Stimulated activated CD8-positive, alpha-beta memory T cell treated with anti-CD3 and anti-CD28 coated beads, Interleukin-7, amount 100 ng/mL, for 1 hour (primary cell): ENCODE data around the gene USP46.

Experiments used
- DNase-seq, 2 donors: peaks; one replicate each; pipeline ENCODE4 v3.0.0-alpha.2; 2020; ENCODE audit warnings: low read depth in 2 of 2

Gene USP46

GRCh38 chr4:52657618-52658501 is 1.2 kb downstream of the USP46 start:
- DNase-seq = no peak

GRCh38 chr4:52657292-52657617 is 1.8 kb downstream of the USP46 start:
- no peak for DNase-seq

- DNase-seq = no peak
Observed at GRCh38 chr4:52655506-52655905, 3.6 kb downstream of the USP46 start.

- no peak for DNase-seq
Observed at GRCh38 chr4:52651996-52652672, 7.0 kb downstream of the USP46 start.

GRCh38 chr4:52648836-52649235 is 10.3 kb downstream of the USP46 start:
- DNase-seq = no peak

DNA sequence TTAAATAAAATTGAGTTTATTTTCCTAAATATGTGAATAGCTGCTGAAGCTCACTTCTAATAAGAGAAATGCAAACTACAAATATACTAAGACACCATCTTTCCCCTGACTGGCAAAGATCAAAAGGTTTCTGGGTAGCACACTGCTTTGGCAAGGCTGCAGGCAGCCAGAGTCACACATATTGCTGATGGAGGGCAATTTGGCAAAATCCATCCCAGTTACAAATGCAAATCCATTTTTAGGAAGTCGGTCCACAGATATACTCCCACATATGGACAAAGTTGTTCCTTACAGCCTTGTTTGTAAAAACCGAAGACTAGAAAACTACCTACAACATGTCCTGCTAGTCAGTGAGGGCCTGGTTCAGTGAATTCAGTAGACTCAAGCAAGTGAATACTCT is 12.4 kb downstream of the USP46 start:
- no peak for DNase-seq

DNA sequence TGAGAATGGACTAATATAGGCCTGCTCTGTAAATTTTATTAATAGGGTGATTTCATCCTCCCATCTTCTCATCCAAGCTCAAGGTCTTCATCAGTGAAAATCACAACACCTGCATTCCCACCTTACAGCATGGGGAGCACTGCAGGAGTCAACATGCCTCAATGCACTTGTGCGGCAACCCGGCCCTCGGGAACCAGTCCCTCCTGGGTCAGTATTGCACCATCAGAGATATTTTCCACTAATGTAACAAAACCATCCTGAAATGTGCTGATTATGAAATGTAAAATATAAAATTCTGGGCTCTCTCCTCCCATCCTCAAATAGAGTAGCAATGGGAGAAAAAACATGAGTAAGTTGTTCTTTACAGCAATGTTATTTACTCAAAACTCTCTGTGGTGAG is 13.0 kb downstream of the USP46 start:
- DNase-seq = no peak

DNA sequence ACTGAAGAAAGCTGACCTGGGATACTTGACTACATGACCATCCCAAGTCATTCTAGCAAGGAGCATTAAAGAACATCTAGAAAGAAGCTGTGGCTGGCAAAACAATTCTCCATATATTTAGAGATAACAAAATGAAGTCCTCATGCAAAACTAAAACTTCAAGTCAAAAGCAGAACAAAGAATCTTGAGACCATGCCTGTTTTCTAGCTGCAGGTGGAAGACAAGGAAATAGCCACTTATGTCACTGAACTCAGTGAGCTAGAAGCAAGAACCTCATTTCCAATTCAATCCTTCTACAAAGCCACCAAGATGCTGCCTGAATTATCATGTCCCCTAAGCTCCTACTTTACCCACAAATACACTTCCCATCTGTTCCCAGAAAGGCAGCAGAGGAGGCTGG is 13.8 kb downstream of the USP46 start:
- DNase-seq = no peak

DNA sequence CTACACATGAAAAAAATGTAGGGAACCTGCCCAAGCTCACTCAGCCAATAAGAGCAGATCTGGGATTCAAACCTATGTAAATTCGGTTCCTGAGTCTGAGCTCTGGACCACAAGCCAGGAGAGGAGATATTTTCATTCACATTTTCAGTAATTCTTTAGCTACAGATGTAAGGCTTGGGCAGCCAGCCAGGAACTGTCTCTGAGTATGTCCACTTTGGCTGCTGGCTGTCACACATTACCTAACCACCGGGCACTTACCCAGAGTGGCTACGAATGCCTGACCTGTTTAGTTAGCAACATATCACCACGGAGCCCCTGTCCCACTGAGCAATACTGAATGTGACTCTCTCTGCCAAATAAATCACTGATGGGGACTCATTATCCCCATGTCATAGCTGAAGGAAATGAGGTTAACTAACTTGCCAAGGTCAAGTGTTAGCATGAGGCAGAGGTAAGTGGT is 15.3 kb downstream of the USP46 start:
- no peak for DNase-seq

DNA sequence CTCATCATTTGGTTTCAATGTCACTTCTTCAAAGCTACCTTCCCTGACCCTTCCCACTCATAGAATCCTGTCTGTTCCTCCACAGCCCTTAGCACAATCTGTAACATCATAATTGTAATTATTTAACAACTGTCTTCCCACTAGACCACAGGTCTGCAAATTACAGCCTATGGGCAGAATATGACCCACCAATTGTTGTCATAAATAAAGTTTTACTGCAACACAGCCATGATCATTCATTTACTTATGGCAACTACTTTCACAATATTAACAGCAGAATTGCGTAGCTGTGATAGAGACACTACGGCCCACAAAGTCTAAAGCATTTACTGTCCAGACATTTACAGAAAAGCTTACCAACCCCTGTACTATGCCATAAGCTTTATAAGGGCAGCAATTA is 15.9 kb downstream of the USP46 start:
- DNase-seq = no peak

DNA sequence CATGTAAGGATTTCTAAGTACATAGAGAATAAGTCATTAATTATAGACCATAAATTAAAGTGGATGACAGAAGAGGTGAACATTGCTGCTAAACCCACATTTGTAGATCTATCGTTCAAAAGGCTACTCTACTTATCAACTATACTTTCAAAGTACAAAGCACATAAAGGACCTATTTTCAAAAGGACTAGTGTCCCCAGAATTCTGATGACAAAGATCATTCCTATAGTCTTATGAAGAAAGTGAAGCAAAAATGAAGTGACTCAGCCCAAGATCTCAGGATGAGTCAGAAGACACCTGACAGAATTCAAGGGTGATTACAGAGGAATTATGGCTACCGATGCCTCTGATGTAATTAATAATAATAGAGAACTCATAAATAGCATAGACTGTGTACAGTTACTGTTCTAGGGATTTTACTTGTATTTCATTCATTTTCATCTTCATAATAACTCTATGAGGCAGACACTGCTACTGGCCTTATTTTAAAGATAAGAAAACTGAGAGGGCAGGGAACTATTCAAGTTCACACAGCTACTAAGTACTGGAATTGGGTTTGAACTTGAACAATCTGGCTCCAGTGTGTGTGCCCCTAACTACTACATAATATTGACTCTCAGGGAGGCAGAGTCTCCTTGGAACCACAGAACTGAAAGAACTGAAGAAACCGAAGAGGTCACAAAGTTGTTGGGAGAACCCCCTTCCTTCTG is 17.1 kb downstream of the USP46 start:
- no peak for DNase-seq

GRCh38 chr4:52640808-52641565 is 18.1 kb downstream of the USP46 start:
- no peak for DNase-seq

GRCh38 chr4:52638717-52639116 is 20.4 kb downstream of the USP46 start:
- DNase-seq = no peak

- DNase-seq = no peak
Observed at GRCh38 chr4:52637116-52637515, 22.0 kb downstream of the USP46 start.

DNA sequence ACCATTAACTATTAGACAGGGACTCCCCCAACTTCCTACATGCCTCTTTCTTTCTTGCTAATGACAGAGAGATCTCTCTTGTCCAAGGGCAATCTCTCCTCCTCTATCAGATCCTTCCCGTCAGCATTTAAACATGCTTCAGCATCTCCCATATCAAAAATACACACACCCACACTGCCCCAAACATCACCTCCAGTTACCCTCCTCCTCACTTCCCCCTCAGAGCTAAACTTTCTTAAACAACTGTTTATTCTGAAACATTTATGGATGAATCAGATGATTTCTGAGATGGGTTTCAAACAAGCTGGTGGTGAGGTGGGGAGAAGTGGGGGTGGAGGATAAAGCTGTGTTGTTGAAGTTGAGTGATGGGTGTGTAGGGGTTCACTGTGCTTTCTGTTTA is 23.5 kb downstream of the USP46 start:
- DNase-seq = no peak

- no peak for DNase-seq
Observed at GRCh38 chr4:52635130-52635529, 24.0 kb downstream of the USP46 start.

DNA sequence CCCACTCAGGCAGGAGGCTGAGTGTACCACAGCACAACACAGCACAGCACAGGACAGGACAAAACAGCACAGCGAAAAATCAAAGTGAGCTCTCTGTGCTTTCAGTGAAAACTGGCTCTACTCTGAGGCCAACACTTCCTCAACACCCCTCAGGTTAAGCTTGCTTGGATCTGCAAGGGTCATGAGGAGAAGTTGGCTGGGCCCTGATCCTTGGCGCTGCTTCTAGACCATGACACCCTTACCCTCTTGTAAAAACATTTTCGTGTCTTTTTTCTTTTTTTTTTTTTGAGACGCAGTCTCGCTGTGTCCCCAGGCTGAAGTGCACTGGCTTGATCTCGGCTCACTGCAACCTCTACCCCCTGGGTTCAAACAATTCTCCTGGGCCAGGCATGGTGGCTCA is 25.3 kb downstream of the USP46 start:
- DNase-seq = no peak

GRCh38 chr4:52628974-52629373 is 30.1 kb downstream of the USP46 start:
- DNase-seq = no peak

- no peak for DNase-seq
Observed at GRCh38 chr4:52628543-52628942, 30.6 kb downstream of the USP46 start.

DNA sequence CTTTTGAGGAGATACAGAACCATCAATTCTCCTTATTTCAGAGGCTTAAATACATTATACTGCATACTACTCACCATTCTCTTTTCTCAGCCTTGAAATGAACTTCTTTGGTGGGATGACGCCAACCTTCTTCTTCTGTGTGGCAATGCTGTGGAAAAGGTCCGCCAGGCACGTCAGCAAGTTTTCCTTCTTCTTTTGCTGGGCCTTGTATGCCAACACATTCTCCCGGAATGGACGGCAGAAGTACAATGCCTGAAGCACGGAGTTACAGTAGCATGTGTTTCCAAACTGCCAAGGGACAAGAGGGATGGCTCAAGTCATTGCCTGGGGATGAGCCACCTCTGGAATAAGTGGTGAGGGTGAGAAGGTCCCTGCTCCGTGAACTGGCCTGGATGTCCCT is 31.2 kb downstream of the USP46 start:
- DNase-seq = no peak

GRCh38 chr4:52625216-52625615 is 33.9 kb downstream of the USP46 start:
- DNase-seq = no peak

DNA sequence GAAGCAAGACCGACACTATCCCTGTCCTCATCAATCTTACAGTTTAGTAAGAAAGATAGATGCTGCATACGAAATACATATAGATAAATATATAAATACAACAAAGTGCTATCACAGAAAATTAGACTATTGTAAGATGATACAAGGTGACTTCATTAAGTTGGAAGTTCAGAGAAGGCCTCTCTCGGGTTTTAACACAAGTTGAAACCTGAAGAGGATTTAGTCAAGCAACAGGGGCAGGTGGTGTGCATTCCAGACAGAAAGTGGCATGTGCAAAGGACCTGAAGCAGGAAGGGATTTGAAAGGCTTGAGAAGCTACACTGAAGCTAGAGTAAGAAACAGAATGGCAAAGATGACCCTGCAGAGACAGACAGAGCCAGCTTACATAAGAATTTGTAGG is 36.5 kb downstream of the USP46 start:
- no peak for DNase-seq
